Stimulated activated CD4-positive, alpha-beta T cell treated with anti-CD3 and anti-CD28 coated beads, TNF-alpha, amount 100 ng/mL, for 4 hours (primary cell): ENCODE measurements around the gene CABLES2.

Experiments
- DNase-seq, 3 experiments: peaks; one replicate each; pipeline ENCODE4 v3.0.0-alpha.2; 2020; ENCODE audit warnings: low read depth in 3 of 3

Gene CABLES2

GRCh38 chr20:62418709-62419487 is 11.8 kb upstream of the CABLES2 start:
- DNase-seq = no peak

GRCh38 chr20:62417981-62418708 is 11.1 kb upstream of the CABLES2 start:
- DNase-seq = no peak

DNA sequence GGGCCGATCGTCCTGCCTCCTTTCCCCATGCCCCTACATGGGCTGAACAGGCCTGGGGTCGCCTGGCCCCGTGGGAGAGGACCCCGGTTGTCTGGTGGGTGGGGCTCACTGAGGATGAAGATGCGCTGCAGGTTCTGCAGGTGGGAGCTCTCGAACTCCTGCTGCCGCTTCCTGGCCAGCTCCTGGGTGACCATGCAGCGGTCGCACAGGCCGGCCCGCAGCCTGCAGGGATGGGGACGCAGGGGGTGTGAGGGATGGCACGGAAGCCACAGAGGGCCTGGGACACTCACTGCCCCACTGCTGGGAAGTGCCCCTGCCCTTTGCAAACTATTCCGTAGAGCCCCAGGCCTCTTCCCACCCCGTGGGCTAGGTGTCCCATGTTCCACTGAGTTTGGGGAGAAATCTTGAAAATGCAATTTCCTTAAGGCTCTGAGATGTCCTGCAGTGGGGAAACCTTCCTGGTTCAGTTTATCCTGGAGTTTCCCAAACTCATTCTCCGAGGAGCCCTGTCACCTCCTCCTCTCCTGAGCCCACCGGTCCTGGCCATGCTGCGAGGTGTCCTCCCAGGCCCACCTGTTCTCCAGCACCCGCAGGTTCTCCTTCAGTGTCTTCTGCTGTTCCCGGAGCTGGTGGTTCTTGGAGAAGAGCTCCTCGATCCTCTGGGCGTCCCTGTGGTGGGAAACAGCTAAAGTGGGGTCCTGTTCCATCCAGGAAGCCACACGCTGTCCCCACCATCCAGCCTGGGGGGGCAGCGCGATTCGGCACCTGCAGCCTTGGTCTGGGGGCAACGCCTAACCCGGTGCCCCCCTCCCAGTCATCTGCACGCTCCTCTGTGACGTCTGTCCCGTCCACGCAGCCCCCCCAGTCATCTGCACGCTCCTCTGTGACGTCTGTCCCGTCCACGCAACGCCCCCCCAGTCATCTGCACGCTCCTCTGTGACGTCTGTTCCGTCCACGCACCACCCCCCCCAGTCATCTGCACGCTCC is 9.9 kb upstream of the CABLES2 start:
- DNase-seq = no peak

GRCh38 chr20:62415354-62416111 is 8.4 kb upstream of the CABLES2 start:
- no peak for DNase-seq

DNA sequence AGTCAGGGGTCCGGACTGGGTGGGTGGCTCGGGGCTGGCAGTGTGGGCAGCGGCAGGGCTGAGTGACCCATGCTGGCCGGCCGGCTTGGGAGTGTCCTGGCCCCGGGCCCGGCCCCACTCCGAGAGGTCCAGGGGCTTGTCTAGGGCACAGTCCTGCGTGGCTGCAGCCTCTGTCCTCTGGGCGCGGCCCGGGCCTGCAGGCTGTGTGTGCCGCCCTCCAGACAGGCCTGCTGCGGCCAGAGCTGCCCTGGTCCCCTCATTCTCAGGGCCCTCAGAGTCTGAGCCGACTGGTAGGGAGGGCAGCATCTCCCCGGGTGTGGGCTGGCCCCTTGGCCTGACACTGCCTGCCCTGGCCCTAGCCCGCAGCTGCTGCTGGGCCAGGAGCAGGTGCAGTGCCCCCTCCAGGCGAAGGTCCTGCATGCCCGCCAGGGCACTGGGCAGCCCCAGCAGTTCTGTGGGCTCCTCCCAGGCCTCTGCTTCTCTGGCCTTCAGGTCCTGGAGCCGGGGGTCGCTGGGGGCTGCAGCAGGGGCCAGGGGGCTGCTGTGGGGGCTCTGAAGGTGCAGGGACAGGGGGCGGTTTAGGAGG is 6.9 kb upstream of the CABLES2 start:
- no peak for DNase-seq

DNA sequence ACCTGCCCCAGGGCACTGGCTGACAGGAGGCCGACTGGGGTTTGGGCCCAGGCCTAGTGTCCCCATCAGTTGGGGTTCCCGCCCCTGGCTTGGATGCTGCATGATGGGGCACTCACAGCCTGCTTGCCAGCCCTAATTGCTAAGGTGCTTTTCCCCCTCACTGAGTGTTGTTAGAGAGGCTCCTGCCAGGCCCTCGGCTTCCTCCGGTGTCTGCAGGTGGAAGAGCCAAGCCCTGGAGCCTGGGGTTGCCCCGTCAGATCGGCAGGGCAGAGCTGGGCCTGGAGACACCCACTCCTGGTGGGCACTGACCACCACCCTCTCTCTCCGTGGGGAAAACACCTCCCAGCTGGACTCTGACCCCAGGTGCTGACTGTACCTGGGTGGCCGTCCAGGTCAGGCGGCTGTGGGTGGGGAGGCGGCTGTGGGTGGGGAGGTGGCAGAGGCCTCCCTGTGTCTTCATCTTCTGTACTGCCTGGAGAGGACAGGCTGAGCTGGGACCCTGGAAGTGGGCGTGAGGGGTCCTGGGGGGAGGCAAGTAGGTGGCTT is 6.0 kb upstream of the CABLES2 start:
- DNase-seq = no peak

- DNase-seq = no peak
Observed at GRCh38 chr20:62412194-62413024, 5.3 kb upstream of the CABLES2 start.

DNA sequence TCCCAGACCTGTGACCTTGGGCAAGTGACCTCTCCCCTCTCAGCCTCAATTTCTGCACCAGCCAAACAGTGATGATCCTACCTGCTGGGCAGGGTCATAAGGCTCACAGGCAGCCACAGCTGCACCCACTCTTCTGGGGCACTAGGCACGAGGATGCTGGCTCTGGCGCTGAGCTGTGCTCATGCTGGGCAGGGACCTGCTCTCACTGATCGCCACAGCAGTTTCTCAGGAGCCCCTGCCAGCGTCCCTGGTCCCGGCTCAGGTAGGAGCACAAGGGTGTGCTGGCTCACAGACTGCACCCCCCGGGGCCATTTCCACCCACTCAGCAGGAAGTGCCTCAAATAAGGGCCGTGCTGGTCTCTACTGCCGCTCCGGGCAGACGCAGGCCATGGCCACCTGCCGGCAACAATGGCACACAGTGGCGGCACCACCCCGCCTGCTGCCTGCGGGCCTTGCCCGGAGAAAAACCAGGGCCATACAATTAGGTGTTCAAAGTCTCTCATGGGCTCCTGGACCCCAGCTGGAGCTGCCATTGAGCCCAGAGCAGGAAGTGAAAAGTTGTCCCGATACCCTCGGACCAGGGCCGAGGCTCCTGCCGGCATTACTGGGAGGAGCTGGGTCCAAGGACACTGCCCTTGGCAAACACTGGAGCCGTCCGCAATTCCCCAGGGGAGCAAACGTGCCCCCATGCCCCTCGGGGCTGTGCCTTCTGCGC is 4.6 kb upstream of the CABLES2 start:
- no peak for DNase-seq

- DNase-seq = no peak
Observed at GRCh38 chr20:62410746-62411478, 3.8 kb upstream of the CABLES2 start.

DNA sequence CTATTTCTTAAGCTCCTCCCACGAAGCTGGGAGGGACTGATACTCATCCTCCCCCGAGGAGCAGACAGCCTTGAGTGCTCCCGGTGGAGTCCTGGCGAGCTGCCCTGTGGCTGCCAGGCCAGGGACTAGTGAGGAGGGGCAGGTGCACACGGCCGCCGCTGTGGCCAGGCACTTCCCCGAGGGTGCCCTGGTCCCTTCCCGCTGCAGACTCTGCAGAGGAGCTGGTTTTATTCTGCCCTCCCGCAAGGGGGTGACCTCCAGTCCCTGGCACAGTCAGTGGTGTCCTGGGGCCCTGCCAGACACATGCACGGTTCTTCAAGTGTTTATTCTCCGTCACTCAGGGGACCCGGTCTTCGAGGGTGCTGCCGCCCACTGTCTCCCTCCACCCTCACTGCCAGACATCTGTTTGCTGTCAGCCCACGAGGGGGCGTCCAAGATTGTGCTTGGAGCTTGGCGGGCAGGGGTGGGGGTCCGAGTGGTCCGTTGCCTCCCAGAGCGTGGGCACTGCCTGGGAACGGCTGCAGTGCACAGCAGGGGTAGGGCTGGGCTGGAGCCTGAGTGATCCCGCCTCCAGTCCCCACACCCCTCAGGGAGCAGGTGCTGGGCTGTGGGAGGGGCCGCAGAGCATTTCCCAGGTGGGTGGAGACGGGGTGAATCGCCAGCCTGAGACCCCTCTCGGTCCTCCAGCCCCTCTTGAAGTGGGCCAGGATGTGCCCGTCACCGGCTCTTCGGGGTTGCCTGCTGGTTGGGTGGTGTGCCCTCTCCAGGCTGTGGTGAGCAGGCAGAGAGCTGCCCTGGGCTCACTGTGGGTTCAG is 3.1 kb upstream of the CABLES2 start:
- no peak for DNase-seq

GRCh38 chr20:62409086-62409853 is 2.2 kb upstream of the CABLES2 start:
- no peak for DNase-seq

DNA sequence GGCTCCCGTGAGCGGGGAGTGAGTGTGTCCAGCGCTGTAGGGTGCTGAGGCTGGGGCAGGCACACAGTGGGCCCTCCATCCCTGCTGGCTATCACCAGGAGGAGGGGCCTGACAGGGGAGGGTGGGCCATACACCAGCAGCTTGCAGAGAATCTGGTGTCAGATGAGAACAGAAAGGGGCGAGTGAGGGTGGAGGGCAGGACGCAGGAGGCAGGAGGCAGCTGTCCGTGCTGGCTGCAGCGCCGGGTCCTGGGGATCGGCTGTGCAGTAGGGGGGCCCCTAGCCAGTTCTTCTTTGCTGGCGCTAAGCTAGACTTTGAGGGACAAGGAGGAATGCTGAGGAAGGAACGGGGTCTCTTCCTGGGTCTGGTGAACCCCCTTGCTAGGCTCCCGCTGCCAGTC is 1.6 kb upstream of the CABLES2 start:
- DNase-seq = no peak

DNA sequence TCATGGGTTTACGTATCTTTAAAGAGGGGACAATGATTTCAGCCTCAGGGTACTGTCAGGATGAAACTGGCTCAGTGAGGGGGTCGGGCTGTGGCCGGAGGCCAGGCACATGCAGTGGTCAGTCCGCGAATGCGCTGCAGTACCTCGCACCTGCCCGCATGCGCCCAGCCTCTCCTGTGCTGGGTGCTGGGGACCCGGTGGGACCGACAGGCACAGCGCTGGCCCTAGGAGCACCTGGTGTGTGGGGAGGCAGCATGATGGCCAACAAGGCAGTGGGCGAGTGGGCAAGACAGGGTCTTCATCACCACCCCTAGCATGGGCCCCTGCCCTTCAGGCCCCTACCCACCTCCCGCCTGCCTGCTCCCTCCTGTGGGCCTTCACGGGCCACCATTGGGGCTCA is 970 bp upstream of the CABLES2 start:
- DNase-seq = no peak

- no peak for DNase-seq
Observed at GRCh38 chr20:62406635-62407176, 379 bp downstream of the CABLES2 start.

DNA sequence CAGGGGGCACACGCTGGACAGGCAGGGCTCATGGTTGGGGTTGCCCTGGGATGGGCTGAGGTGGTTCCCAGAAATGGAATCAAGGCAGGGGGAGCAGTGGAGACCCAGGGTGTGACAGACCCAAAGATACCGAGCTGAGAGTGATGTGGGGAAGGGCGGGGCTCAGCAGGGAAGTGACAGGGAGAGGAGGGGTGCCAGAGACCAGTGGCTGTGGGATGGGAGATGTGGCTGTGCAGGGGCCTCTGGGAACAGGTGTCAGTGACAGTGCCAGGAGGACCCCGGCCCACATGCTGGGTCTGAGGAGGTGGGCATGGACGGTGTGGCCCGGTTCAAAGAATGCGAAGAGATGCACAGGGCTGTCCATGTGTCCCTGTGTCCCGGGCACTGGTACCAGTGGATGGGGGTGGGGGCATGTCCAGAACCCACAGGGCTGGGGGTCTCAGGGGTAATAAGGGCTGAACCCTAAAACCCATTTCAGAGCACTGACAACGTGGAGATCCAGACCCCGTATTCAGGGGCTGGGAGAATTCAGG is 1.0 kb downstream of the CABLES2 start:
- DNase-seq = no peak
